ENCODE results near the gene TRAK1.

GRCh38 chr3:42226470-42227425, 135.6 kb downstream of the TRAK1 start:
- TF ChIP-seq CTCF (IDR thresholded peaks at IDR 0.05), result no peak
- TF ChIP-seq POLR2A (IDR thresholded peaks at IDR 0.05), result no peak
